Stimulated activated CD8-positive, alpha-beta memory T cell treated with anti-CD3 and anti-CD28 coated beads, Interleukin-4, amount 100 ng/mL, for 24 hours (primary cell): ENCODE measurements around the gene F11R.
"Not testable (repeated sequence)": the region's sequence is repeated elsewhere in the genome, so short reads cannot be mapped to it uniquely, and the experiment has no call there.

Source experiments
- DNase-seq: peaks from one replicate; pipeline ENCODE4 v3.0.0-alpha.2; 2020; ENCODE audit warnings: low read depth

The F11R gene

GRCh38 chr1:161020509-161021164 is at the start of gene F11R:
Gene F11R (minus strand): TSS chr1:161021152. CDS start chr1:161021073, 79 bp downstream.
- DNase-seq = no peak

GRCh38 chr1:161069731-161070270 is 48.8 kb upstream of the F11R start, which contains the start of gene ARHGAP30:
Gene ARHGAP30 (minus strand): TSS chr1:161069891. CDS start chr1:161069624, 267 bp downstream.
- DNase-seq = peak; percentile 78

- no peak for DNase-seq
These were observed 48.3 kb upstream of the F11R start for GRCh38 chr1:161069241-161069640.

- peak; percentile 71 for DNase-seq
These were observed 47.6 kb upstream of the F11R start for GRCh38 chr1:161068306-161069234.

GRCh38 chr1:161066694-161067093 is 45.7 kb upstream of the F11R start:
- no peak for DNase-seq

- not testable (repeated sequence) for DNase-seq
These were observed 44.7 kb upstream of the F11R start for GRCh38 chr1:161065681-161066080.

GRCh38 chr1:161063936-161064335 is 43.0 kb upstream of the F11R start:
- DNase-seq = not testable (repeated sequence)

- DNase-seq = no peak
These were observed 40.5 kb upstream of the F11R start for GRCh38 chr1:161061419-161061818.

GRCh38 chr1:161059293-161059692 is 38.3 kb upstream of the F11R start:
- DNase-seq = no peak

GRCh38 chr1:161054805-161055204 is 33.9 kb upstream of the F11R start:
- no peak for DNase-seq

GRCh38 chr1:161054232-161054631 is 33.3 kb upstream of the F11R start:
- no peak for DNase-seq

GRCh38 chr1:161052899-161053298 is 31.9 kb upstream of the F11R start:
- DNase-seq = no peak

GRCh38 chr1:161051219-161051618 is 30.3 kb upstream of the F11R start:
- no peak for DNase-seq

GRCh38 chr1:161048949-161049722 is 28.2 kb upstream of the F11R start:
- DNase-seq = no peak

- DNase-seq = no peak
These were observed 26.8 kb upstream of the F11R start for GRCh38 chr1:161047436-161048420.

GRCh38 chr1:161046605-161047228 is 25.8 kb upstream of the F11R start:
- no peak for DNase-seq

GRCh38 chr1:161045736-161046604 is 25.0 kb upstream of the F11R start, which contains the start of gene USF1:
Gene USF1 (minus strand): TSS chr1:161045977. CDS start chr1:161043275, 2,702 bp downstream.
- peak; percentile 81 for DNase-seq

GRCh38 chr1:161044908-161045735 is 24.2 kb upstream of the F11R start:
- DNase-seq = peak; percentile 40
